Measurements from ENCODE around the gene LGI4. TPM values are rescaled to one million over a fixed set of nuclear protein-coding genes. Genes with fewer than 3 reads are reported as not detected.
"Not testable (repeated sequence)": the region's sequence is repeated elsewhere in the genome, so short reads cannot be mapped to it uniquely, and the experiment has no call there.

LGI4 gene
- total and polyA plus RNA-seq, 3 donors from 2014 or later: 4.5 to 7.9 (median 4.5) TPM

GRCh38 chr19:35133826-35134225, 1.0 kb downstream of the LGI4 start:
- no peak for DNase-seq
- Histone ChIP-seq H3K4me1 (peaks cover 6% of the 10 kb centered on the region), H3K4me3 (no peak overlapping the region), H3K36me3 (ENCODE audit: low read depth, missing control alignments) (no peaks in the 10 kb centered on the region), H3K9me3 (no peaks in the 10 kb centered on the region), H3K27me3 (no peaks in the 10 kb centered on the region), H3K27ac (no peak overlapping the region)
- TF ChIP-seq POLR2A (IDR thresholded peaks at IDR 0.05) (no peak), CTCF (IDR thresholded peaks at IDR 0.05) (no peak)
- intact Hi-C loops (cut with DNase I; ENCODE audit: low total_unique reads): no loop called here
- WGBS, 2 donors: 60 to 81% methylated on average over 5 to 11 of the region's 11 CpGs

- no peaks in the 10 kb centered on the region for H3K36me3 ChIP-seq (ENCODE audit: low read depth, missing control alignments)
- intact Hi-C loops (cut with DNase I; ENCODE audit: low total_unique reads): no loop called here
- TF ChIP-seq POLR2A (IDR thresholded peaks at IDR 0.05): no peak
- TF ChIP-seq CTCF (IDR thresholded peaks at IDR 0.05): no peak
- H3K4me3 ChIP-seq: no peak overlapping the region
- DNase-seq: no peak
- no peaks in the 10 kb centered on the region for H3K27me3 ChIP-seq
- peaks cover 6% of the 10 kb centered on the region for H3K4me1 ChIP-seq
- H3K27ac ChIP-seq: no peak overlapping the region
- no peaks in the 10 kb centered on the region for H3K9me3 ChIP-seq
Observed at GRCh38 chr19:35132254-35132653, 2.6 kb downstream of the LGI4 start.

- Histone ChIP-seq H3K4me1 (peaks cover 12% of the 10 kb centered on the region), H3K4me3 (no peak overlapping the region), H3K27me3 (no peaks in the 10 kb centered on the region), H3K36me3 (ENCODE audit: low read depth, missing control alignments) (no peaks in the 10 kb centered on the region), H3K9me3 (no peaks in the 10 kb centered on the region), H3K27ac (no peak overlapping the region)
- intact Hi-C loops (cut with DNase I; ENCODE audit: low total_unique reads): no loop called here
- TF ChIP-seq POLR2A (IDR thresholded peaks at IDR 0.05): no peak
- no peak for TF ChIP-seq CTCF (IDR thresholded peaks at IDR 0.05)
- no peak for DNase-seq
- WGBS, 2 donors: 74 to 83% methylated on average over 28 to 31 of the region's 31 CpGs
Observed at GRCh38 chr19:35130761-35131720, 3.8 kb downstream of the LGI4 start.

- DNase-seq; H3K36me3 ChIP-seq (ENCODE audit: low read depth, missing control alignments); H3K9me3 ChIP-seq; H3K27me3 ChIP-seq; intact Hi-C loops (cut with DNase I; ENCODE audit: low total_unique reads); H3K27ac ChIP-seq; H3K4me3 ChIP-seq: not testable (repeated sequence)
- peaks cover 24% of the 10 kb centered on the region for H3K4me1 ChIP-seq
- WGBS, 2 donors: 55 to 72% methylated on average over 9 to 14 of the region's 14 CpGs
Observed at GRCh38 chr19:35129724-35130274, 5.1 kb downstream of the LGI4 start.

GRCh38 chr19:35128398-35129057, 6.3 kb downstream of the LGI4 start:
- TF ChIP-seq CTCF (IDR thresholded peaks at IDR 0.05) (no peak), POLR2A (IDR thresholded peaks at IDR 0.05) (no peak)
- WGBS, 2 donors: 92 to 93% methylated on average over 9 of the region's 9 CpGs
- no peaks in the 10 kb centered on the region for H3K27me3 ChIP-seq
- no peak overlapping the region for H3K27ac ChIP-seq
- DNase-seq: no peak
- no peaks in the 10 kb centered on the region for H3K9me3 ChIP-seq
- intact Hi-C loops (cut with DNase I; ENCODE audit: low total_unique reads): no loop called here
- H3K36me3 ChIP-seq (ENCODE audit: low read depth, missing control alignments): no peaks in the 10 kb centered on the region
- H3K4me1 ChIP-seq: peaks cover 31% of the 10 kb centered on the region
- H3K4me3 ChIP-seq: no peak overlapping the region
